CD4-positive, alpha-beta T cell treated with Interleukin-4 for 1 hour (primary cell): ENCODE results near the gene ACYP2.

Experiments used
- DNase-seq, 2 donors: peaks; one replicate each; pipeline ENCODE4 v3.0.0-alpha.2; 2020 to 2022

The ACYP2 gene

GRCh38 chr2:54161660-54162424 is 46.4 kb downstream of the ACYP2 start:
- no peak for DNase-seq

GRCh38 chr2:54164106-54164505 is 48.7 kb downstream of the ACYP2 start:
- DNase-seq, result no peak

DNA sequence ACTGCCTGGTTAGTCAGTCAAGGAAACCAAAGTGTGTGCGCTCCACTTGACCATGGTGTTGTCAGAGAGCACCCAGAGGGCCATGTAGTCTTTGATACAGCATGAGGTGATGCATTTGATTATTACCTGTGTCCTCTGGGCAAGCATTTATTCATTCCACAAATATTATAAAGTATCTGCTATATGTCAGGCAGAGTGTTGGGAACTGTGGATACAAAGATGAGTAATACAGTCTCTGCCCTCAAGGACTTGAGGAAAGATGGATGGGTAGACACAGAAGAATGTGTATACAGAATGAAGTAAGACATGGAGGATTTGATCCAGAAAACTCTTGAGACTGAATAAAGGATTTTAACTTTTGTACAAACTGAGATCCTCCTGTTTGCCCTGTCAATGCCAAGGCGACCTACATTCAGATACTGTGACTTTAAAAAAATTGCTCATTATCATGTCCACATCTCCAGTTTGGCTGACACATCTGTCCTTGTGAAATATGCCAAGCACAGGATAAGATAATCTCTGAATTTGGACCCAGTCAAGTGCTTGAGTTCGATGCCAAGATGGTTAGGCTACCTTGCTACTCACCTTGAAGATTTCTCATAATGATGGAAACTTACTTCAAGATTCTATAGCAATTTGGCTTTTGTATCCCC is 50.8 kb downstream of the ACYP2 start:
- DNase-seq, result no peak

GRCh38 chr2:54176577-54176976 is 61.2 kb downstream of the ACYP2 start:
- DNase-seq, result no peak

DNA sequence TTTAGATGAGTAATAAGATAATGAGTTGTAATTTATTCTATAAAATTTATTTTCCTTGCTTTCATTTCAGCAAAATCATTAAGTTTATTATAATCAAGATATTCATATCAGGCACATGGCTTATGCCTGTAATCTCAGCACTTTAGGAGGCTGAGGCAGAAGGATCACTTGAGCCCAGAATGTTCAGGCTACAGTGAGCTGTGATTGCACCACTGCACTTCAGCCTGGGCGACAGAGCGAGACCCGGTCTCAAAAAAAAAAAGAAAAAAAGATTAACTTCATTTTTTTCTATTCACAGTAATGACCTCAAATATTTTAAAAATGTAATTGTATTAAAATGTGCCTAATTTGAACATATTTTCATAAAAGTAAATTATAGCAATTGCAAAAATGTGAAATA is 67.9 kb downstream of the ACYP2 start:
- DNase-seq, result no peak

DNA sequence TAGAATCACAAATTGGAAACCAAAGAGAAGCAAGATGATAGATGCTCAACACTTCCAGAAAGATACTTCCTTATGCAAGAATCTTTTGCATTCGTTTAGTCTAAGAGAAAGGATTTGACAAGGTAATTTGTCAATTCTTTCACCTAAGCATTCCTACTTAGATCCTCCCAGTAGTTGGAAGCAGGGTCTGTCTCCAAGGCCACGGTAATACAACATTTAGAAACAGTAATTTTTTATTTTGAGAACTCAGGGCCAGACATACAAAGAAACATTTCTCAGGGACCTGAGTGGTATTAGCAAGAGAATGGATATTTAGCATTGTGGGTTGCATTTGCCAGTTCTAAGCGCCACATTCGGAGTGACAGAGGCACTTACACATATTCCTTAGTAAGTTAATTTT is 68.6 kb downstream of the ACYP2 start:
- no peak for DNase-seq

- no peak for DNase-seq
These were observed 69.7 kb downstream of the ACYP2 start for GRCh38 chr2:54185105-54185504.

DNA sequence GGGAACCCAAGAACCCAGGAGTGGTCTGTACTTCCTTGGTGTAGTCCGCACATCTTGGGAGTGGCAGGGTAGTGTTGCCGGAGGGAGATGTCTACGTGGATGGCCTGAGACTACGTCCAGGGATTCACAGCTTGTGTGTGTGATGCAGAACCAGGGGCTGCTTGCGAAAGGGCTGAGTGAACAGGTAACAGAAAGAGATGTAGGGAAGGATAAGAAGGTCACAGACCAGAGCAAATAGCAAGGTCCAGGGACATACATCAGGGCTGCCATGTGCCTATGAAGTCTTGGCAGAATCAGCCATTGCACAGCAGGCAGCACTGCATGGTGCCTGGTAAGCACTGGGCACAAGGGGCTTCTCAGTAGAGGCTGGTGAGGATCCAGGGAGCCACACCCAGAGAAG is 71.9 kb downstream of the ACYP2 start:
- DNase-seq, result no peak

GRCh38 chr2:54189539-54189938 is 74.1 kb downstream of the ACYP2 start:
- no peak for DNase-seq

GRCh38 chr2:54191361-54192135 is 76.1 kb downstream of the ACYP2 start:
- DNase-seq, result no peak

DNA sequence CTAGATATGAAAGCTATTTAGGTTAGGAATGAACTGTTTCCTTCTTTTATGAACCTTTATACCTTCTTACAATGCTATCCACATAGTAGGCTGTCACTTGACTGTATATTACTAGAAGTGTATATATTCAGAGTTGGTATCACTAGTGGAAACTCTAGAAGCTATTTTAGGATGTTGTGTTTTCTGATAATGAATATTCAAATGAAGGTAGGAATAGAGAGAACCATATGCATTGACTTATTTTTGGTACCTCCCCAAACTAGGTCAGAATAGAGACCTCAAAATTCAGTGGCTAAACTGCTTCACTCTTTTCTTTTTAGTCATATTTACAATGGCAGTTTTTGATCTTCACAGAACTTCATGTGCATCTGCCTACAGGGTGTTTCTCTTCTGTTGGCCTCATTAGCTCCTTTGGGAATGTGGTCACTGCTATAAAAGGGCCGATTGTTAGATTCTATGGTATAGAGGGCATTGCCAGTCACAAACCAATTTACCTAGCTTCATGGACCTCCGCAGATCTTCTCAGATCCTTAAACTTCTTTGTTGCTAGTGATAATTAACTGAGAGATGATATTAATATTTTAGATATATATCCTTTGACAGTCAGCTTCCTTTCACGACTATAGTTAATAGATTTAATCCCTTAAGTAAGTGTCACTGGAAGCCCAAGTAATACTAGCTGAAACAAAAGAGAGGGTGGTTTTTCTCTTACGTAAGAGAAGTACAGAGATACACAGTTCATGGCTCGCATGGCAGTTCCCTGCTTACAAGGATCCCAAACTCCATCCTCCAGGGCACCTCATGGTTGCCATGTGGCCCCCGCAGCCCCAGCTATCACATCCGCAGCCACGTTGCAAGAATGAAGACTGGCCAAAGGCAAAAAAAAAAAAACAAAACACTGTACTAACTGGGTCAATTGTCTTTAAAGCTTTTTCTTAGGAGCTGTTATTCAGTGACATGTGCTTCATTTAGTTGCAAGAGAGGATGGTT is 79.6 kb downstream of the ACYP2 start:
- DNase-seq, result no peak

DNA sequence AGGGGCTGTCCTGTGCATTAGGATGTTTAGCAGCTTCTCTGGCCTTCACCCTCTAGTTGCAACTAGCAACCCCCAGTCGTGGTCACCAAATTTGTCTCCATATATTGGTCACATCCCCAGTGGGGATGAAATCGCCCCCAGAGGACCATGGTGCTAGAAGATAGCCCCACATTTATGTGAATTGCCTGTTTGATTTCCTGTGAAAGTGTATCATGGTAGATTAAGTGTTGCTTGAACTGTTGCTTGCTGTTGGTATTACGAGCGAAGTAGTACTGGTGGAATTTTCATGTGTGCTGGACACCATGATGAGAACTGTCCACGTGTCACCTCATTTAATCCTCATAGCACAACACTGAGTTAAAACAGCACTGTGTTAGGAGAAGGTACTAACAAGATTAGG is 81.2 kb downstream of the ACYP2 start:
- no peak for DNase-seq

- DNase-seq, result no peak
These were observed 89.1 kb downstream of the ACYP2 start for GRCh38 chr2:54204476-54204875.

DNA sequence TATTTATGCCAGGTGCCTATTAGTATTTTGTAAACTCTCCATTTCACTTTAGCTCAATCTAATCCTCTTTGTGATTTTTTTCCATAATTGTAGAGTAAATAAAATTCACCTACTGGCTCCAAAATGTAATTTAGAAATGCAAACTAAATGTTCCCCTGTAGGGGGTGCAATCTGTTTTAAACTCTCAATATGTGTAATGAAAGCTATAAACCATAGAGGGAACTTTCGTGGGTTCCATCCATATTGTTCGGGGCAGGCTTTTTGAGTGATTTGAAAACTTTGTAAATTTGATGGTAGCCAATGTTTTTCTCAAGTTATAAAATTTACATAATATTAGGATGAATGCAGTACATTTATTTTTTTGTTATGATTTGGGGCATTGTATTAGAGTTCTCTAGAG is 91.2 kb downstream of the ACYP2 start:
- peak in 1 of 2 donors; percentile 7 for DNase-seq

DNA sequence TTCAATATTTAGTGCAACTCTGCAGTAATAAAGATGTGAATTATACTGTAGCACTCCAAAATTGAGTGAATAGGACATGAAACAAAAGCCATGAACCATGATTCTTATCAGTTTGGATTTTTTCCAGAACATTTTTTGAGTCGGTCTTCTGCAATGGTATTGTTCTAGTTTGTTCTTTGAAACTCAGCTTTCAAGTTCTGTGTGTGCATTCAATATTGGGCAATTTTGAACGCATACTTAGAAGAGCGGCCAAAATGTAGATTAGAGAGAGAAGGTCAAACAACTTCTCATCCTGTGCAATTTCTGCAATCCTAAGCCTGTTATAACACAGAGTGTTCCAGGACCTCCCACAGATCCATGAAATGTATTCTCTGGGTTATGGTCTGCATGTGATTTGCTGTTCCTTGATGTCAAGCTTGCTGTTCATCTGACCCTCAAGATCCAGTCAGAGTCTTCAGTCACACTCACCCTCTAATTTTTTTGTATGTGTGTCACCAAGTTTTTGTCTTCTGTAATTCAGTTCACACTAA is 92.3 kb downstream of the ACYP2 start:
- no peak for DNase-seq

DNA sequence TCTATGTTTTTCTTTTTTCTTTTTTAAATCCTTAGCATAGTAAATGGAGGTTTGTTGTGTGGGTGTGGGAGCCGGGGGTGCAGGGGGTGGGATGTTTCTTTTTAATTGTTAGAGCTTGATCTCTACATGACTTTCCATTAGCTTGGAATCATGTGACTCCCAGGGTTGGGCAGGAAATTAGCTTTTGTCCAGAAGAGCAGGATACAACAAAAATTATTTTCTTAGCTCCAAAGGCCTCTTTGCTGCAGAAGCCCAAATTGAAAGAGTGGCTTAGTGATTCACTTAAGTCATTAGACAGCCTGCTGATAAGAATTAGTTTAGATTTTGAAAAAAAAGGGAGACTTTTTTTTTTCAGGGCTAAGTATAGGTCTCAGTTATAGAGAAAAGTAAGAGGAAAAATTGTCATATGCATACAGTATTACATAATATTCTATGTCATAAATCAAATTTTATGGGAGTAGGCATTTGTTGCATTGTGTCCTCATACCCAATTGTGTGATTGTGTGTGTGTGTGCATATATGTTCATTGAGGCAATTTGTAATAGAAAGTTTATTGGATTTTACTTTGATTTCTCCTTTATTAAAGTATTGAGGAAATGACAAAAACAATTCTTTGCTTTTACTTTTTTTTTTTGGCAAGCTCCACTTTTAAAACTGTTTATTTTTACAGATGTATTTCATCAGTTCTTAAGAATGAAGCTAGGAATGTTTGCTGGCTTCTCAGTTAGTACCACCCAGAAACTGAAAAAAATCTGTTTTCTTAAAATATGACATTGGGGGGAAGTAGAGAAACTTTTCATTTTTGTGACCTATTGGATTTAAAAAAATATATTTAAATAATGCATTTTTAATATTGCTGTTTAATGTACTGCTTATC is 93.2 kb downstream of the ACYP2 start:
- DNase-seq, result no peak

DNA sequence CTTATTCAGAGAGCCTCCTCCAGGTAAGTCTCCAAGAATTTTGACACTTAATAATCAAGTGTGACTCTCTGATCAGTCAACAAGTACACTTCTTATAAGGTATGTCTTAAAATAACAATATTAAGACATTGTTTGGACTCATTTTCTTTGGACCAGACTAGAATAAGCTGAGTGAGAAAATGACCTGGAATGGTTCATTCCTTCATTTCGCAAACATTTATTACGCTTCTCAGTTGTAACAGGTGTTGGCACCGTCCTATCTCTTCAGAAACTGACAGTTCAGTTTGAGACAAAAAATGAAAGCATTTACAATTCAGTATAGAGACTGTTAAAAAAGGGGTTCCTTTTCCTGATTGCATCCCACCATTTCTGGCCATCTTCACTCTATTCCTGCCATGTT is 94.0 kb downstream of the ACYP2 start:
- DNase-seq, result no peak

DNA sequence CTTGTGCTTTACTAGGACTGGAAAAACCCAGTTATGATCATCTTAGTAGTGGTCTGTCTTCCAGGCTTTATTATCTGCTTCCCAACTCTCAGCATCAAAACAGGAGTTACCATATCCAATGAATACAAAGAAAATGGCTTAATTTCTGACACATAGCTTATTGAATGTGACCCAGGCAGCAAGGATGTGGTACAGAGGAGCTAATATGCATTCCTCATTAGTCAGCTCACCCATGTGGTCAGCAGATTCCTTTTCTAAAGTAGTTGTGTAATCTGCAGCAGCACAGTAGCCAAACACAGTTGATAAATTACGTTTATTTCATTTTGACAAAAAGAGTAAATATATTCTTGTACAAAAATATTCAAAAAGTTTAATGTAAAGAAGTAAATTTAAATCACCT is 97.0 kb downstream of the ACYP2 start:
- DNase-seq, result no peak

DNA sequence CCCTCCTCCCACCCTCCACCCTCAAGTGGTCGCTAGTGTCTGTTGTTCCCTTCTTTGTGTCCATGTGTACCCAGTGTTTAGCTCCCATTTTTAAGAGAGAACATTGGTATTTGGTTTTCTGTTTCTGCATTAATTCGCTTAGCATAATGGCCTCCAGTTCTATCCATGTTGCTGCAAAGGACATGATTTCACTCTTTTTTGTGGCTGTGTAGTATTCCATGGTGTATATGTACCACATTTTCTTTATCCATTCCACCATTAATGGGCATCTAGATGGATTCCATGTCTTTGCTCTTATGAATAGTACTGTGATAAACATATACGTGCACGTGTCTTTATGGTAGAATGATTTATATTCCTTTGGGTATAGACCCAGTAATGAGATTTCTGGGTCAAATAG is 97.7 kb downstream of the ACYP2 start:
- no peak for DNase-seq

GRCh38 chr2:54224997-54225396 is 109.6 kb downstream of the ACYP2 start:
- no peak for DNase-seq

DNA sequence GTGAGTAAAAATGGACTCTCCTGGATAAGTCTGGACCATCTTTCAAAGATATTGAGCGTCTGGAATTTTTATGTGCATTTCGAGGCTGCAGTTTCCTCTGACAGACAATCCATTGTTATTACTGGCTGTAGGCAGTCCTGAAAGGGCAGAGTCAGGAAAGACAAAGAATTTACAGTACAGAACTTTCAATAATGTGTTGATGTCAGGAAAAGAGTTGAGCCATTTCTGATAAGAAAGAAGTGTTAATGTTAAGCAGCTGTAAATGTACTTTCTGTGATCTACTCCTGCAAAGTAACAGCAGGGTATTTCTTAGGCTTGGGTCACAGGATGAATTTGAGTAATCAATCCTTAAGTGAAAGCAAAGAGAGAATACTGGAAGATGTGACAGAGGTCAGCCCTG is 110.8 kb downstream of the ACYP2 start:
- DNase-seq, result no peak
